GM23338 (cell line): ENCODE measurements around the gene TMED9. TPM values are rescaled to one million over a fixed set of nuclear protein-coding genes. Genes with fewer than 3 reads are reported as not detected.

Experiments
- ATAC-seq: fragments of 200-7000 bp; cut with Tn5 transposase; 3 replicates; pipeline ENCODE4 v1.9.1; 2020
- DNase-seq: peaks from one replicate; pipeline ENCODE4 v3.0.0-alpha.2; 2015; ENCODE audit warnings: low spot score
- H2AFZ ChIP-seq: fragments of 200-600 bp; sonication (generic); 2 replicates; pipeline ENCODE4 v1.8.0; 2016; ENCODE audit warnings: antibody characterized with exemption, mild to moderate bottlenecking, moderate library complexity
- H3F3A ChIP-seq: fragments of 200-600 bp; sonication (generic); replicated peaks from 2 replicates; pipeline ENCODE4 v1.8.0; 2017; ENCODE audit warnings: antibody characterized with exemption, mixed run types, low read depth
- H3K27ac ChIP-seq: fragments of 200-600 bp; sonication (generic); 2 replicates; pipeline ENCODE4 v1.6.1; 2016; ENCODE audit warnings: low read depth
- H3K27me3 ChIP-seq: fragments of 200-600 bp; sonication (generic); 2 replicates; pipeline ENCODE4 v1.8.0; 2016; ENCODE audit warnings: mild to moderate bottlenecking, mixed run types, moderate library complexity; ENCODE audit not compliant: insufficient read depth
- H3K36me3 ChIP-seq: fragments of 200-600 bp; sonication (generic); 2 replicates; pipeline ENCODE4 v1.8.0; 2016; ENCODE audit warnings: mild to moderate bottlenecking; ENCODE audit not compliant: insufficient read depth
- H3K4me1 ChIP-seq: fragments of 200-600 bp; sonication (generic); 2 replicates; pipeline ENCODE4 v1.8.0; 2016; ENCODE audit warnings: mild to moderate bottlenecking, moderate library complexity; ENCODE audit not compliant: insufficient read depth
- H3K4me2 ChIP-seq: fragments of 200-600 bp; sonication (generic); 2 replicates; pipeline ENCODE4 v1.7.1; 2017; ENCODE audit warnings: mixed run types
- H3K4me3 ChIP-seq: fragments of 200-600 bp; sonication (generic); 2 replicates; pipeline ENCODE4 v1.6.1; 2016; ENCODE audit warnings: mixed run types
- H3K79me2 ChIP-seq: fragments of 200-600 bp; sonication (generic); replicated peaks from 2 replicates; pipeline ENCODE4 v1.8.0; 2017; ENCODE audit warnings: mild to moderate bottlenecking; ENCODE audit not compliant: insufficient read depth
- H3K9me2 ChIP-seq: fragments of 200-600 bp; sonication (generic); 2 replicates; pipeline ENCODE4 v1.8.0; 2017; ENCODE audit not compliant: insufficient read depth
- H4K20me1 ChIP-seq: fragments of 200-600 bp; sonication (generic); replicated peaks from 2 replicates; pipeline ENCODE4 v1.8.0; 2017; ENCODE audit warnings: mild to moderate bottlenecking; ENCODE audit not compliant: insufficient read depth
- H3K27ac Mint-ChIP-seq: 2 replicates; pipeline ENCODE4 v1.8.0; 2020; ENCODE audit warnings: inconsistent platforms, mild to moderate bottlenecking, moderate library complexity, mixed read lengths
- H3K27me3 Mint-ChIP-seq: 3 replicates; pipeline ENCODE4 v1.8.0; 2022; ENCODE audit warnings: low read depth, mild to moderate bottlenecking, moderate library complexity, mixed read lengths, inconsistent platforms; ENCODE audit not compliant: insufficient read depth, poor library complexity
- H3K36me3 Mint-ChIP-seq: 3 replicates; pipeline ENCODE4 v1.8.0; 2021; ENCODE audit warnings: low read depth, mild to moderate bottlenecking, inconsistent platforms, moderate library complexity, mixed read lengths
- H3K4me1 Mint-ChIP-seq: 3 replicates; pipeline ENCODE4 v1.8.0; 2020; ENCODE audit warnings: mild to moderate bottlenecking, inconsistent platforms, mixed read lengths
- H3K4me3 Mint-ChIP-seq: 3 replicates; pipeline ENCODE4 v1.8.0; 2021; ENCODE audit warnings: moderate library complexity, mild to moderate bottlenecking, inconsistent platforms, mixed read lengths
- H3K9me3 Mint-ChIP-seq: 3 replicates; pipeline ENCODE4 v1.8.0; 2020; ENCODE audit warnings: moderate library complexity, mild to moderate bottlenecking, inconsistent platforms, mixed read lengths
- EZH2 ChIP-seq: fragments of 200-600 bp; sonication (generic); IDR thresholded peaks from one replicate; pipeline ENCODE4 v1.8.0; 2017; ENCODE audit warnings: antibody characterized with exemption, mild to moderate bottlenecking, low read depth; ENCODE audit not compliant: unreplicated experiment
- JUNB ChIP-seq: IDR thresholded peaks from one replicate; pipeline ENCODE4 v1.6.1; 2016; ENCODE audit warnings: antibody characterized with exemption; ENCODE audit not compliant: unreplicated experiment
- STAT1 ChIP-seq: IDR thresholded peaks from one replicate; pipeline ENCODE4 v1.6.1; 2016; ENCODE audit warnings: antibody characterized with exemption; ENCODE audit not compliant: unreplicated experiment
- ZNF114 ChIP-seq: fragments of 250-450 bp; sonication (Bioruptor Pico); IDR thresholded peaks from 2 replicates; pipeline ENCODE4 v1.5.0; 2020; ENCODE audit warnings: mild to moderate bottlenecking, moderate library complexity
- ZNF462 ChIP-seq: fragments of 250-450 bp; sonication (Bioruptor Pico); IDR thresholded peaks from 2 replicates; pipeline ENCODE4 v1.5.0; 2020; ENCODE audit warnings: mild to moderate bottlenecking, moderate library complexity
- polyA plus RNA-seq: library from polyadenylated mRNA; unstranded; fragments of >200 nt; fragmentation: Nextera tagmentation; extraction: Ambion mirVana; gene quantifications from 2 replicates; pipeline ENCODE4 v1.2.1, GENCODE V29; 2016
- total RNA-seq: library from RNA; depleted of rRNA; stranded (reverse); fragments of >200 nt; shearing (Covaris generic); gene quantifications from 2 replicates; pipeline ENCODE4 v1.2.3, GENCODE V29; 2014
- TF ChIP-seq, protein P1 (sequence below): IDR thresholded peaks from 2 replicates; pipeline ENCODE4 v1.6.1; 2016; ENCODE audit warnings: antibody characterized with exemption
- TF ChIP-seq, protein P2 (sequence below), 2 experiments: fragments of 200-600 bp in 1 of 2; sonication (generic) in 1 of 2; conservative IDR thresholded peaks; 2 replicates each; pipeline versions ENCODE4 v1.5.1 to v1.6.1; 2016 to 2017; ENCODE audit warnings: antibody characterized with exemption in 2 of 2, low read depth in 2 of 2, mild to moderate bottlenecking in 2 of 2, moderate library complexity in 1 of 2

The TMED9 gene
- total and polyA plus RNA-seq, 2 experiments from 2014 or later, result 77.2 to 130 TPM

- TF ChIP-seq EZH2 (no peak), ZNF114 (CRISPR knock-in tag) (no peak), JUNB (no peak)
These were observed 13.7 kb upstream of the TMED9 start (continued) for GRCh38 chr5:177578316-177578715.

- Histone ChIP-seq H3K4me2 (no peak overlapping the region), H3K4me1 (0 out of 2 replicates have a peak, but pooled peaks cover 4% of the 10 kb centered on the region), H3F3A (0 out of 2 replicates have a peak, but pooled peaks cover 4% of the 10 kb centered on the region), H2AFZ (no peak overlapping the region), H3K36me3 (peaks cover 1% of the 10 kb centered on the region; the same call in 1 of the 2 replicates), H3K4me3 (no peak overlapping the region), H3K27ac (no peak overlapping the region), H3K79me2 (peaks cover 10% of the 10 kb centered on the region; the same call in 1 of the 2 replicates), H4K20me1 (no peaks in the 10 kb centered on the region; the same call in 1 of the 2 replicates), H3K9me2 (no peaks in the 10 kb centered on the region), H3K27me3 (peaks cover 9% of the 10 kb centered on the region; the same call in 1 of the 2 replicates)
- H3K36me3 Mint-ChIP-seq, result peaks cover 12% of the 10 kb centered on the region
- H3K4me1 Mint-ChIP-seq, result peaks cover 5% of the 10 kb centered on the region
- H3K4me3 Mint-ChIP-seq, result no peak overlapping the region
- H3K9me3 Mint-ChIP-seq, result no peaks in the 10 kb centered on the region
- TF ChIP-seq, protein P1, sequence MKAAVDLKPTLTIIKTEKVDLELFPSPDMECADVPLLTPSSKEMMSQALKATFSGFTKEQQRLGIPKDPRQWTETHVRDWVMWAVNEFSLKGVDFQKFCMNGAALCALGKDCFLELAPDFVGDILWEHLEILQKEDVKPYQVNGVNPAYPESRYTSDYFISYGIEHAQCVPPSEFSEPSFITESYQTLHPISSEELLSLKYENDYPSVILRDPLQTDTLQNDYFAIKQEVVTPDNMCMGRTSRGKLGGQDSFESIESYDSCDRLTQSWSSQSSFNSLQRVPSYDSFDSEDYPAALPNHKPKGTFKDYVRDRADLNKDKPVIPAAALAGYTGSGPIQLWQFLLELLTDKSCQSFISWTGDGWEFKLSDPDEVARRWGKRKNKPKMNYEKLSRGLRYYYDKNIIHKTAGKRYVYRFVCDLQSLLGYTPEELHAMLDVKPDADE, result no peak
- TF ChIP-seq STAT1 (no peak), ZNF462 (no peak)
- TF ChIP-seq, protein P2, sequence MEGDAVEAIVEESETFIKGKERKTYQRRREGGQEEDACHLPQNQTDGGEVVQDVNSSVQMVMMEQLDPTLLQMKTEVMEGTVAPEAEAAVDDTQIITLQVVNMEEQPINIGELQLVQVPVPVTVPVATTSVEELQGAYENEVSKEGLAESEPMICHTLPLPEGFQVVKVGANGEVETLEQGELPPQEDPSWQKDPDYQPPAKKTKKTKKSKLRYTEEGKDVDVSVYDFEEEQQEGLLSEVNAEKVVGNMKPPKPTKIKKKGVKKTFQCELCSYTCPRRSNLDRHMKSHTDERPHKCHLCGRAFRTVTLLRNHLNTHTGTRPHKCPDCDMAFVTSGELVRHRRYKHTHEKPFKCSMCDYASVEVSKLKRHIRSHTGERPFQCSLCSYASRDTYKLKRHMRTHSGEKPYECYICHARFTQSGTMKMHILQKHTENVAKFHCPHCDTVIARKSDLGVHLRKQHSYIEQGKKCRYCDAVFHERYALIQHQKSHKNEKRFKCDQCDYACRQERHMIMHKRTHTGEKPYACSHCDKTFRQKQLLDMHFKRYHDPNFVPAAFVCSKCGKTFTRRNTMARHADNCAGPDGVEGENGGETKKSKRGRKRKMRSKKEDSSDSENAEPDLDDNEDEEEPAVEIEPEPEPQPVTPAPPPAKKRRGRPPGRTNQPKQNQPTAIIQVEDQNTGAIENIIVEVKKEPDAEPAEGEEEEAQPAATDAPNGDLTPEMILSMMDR (conservative IDR thresholded peaks at IDR 0.05; ENCODE audit: low read depth in 2 of 2), result no peak
- peaks cover 12% of the 10 kb centered on the region for H3K27me3 Mint-ChIP-seq
- no peak for DNase-seq
- H3K27ac Mint-ChIP-seq, result no peak overlapping the region
- ATAC-seq, result no peak
These were observed 3.5 kb upstream of the TMED9 start for GRCh38 chr5:177588413-177588909.
